Lower leg skin (tissue), 3 donors: ENCODE data around the gene HAT1.

Experiments
- CTCF ChIP-seq, 3 donors: fragments of 450-650 bp; IDR thresholded peaks; one replicate each; pipeline ENCODE4 v1.5.1; 2016; ENCODE audit warnings: antibody characterized with exemption in 3 of 3, mild to moderate bottlenecking in 3 of 3, moderate library complexity in 2 of 3
- POLR2A ChIP-seq, 2 donors: fragments of 450-650 bp; IDR thresholded peaks; one replicate each; pipeline ENCODE4 v1.6.1; 2016 to 2017; ENCODE audit warnings: antibody characterized with exemption in 2 of 2, mild to moderate bottlenecking in 1 of 2, moderate library complexity in 1 of 2

GRCh38 chr2:172021074-172021931, 99.0 kb downstream of the HAT1 start:
- TF ChIP-seq CTCF (IDR thresholded peaks at IDR 0.05) (no peak), POLR2A (IDR thresholded peaks at IDR 0.05) (no peak)
